Osteoblast (primary cell): ENCODE measurements around the gene COPS3. TPM values are rescaled to one million over a fixed set of nuclear protein-coding genes. Genes with fewer than 3 reads are reported as not detected.

Experiments used
- DNase-seq: peaks from one replicate; pipeline ENCODE4 v3.0.0; 2011; ENCODE audit warnings: low spot score, mixed read lengths; ENCODE audit not compliant: insufficient read length; ENCODE audit errors: missing footprints
- H2AFZ ChIP-seq: 2 replicates; pipeline ENCODE4 v1.6.0; 2011; ENCODE audit warnings: mild to moderate bottlenecking, low read length
- H3K27ac ChIP-seq: 2 replicates; pipeline ENCODE4 v1.5.1; 2011; ENCODE audit warnings: mild to moderate bottlenecking, low read depth, low read length, moderate library complexity
- H3K27me3 ChIP-seq: 2 replicates; pipeline ENCODE4 v1.6.0; 2012; ENCODE audit warnings: mild to moderate bottlenecking, control low read depth, inconsistent platforms, low read length, moderate library complexity; ENCODE audit not compliant: insufficient read depth
- H3K36me3 ChIP-seq: 2 replicates; pipeline ENCODE4 v1.5.1; 2011; ENCODE audit warnings: mild to moderate bottlenecking, low read length, control low read depth, moderate library complexity; ENCODE audit not compliant: insufficient read depth
- H3K4me1 ChIP-seq: 2 replicates; pipeline ENCODE4 v1.5.1; 2011; ENCODE audit warnings: mild to moderate bottlenecking, low read length, control low read depth, moderate library complexity; ENCODE audit not compliant: insufficient read depth
- H3K4me2 ChIP-seq: 2 replicates; pipeline ENCODE4 v1.6.0; 2011; ENCODE audit warnings: mild to moderate bottlenecking, low read length; ENCODE audit not compliant: insufficient read depth
- H3K4me3 ChIP-seq: fragments of 200-600 bp; sonication (generic); 3 replicates; pipeline ENCODE4 v1.5.1; 2012; ENCODE audit warnings: mild to moderate bottlenecking, low read length, inconsistent platforms; ENCODE audit not compliant: insufficient read depth
- H3K79me2 ChIP-seq: 2 replicates; pipeline ENCODE4 v1.6.0; 2012; ENCODE audit warnings: mild to moderate bottlenecking, low read length, control low read depth, inconsistent platforms; ENCODE audit not compliant: insufficient read depth
- H3K9me3 ChIP-seq: 2 replicates; pipeline ENCODE4 v1.5.1; 2011; ENCODE audit warnings: low read depth, low read length, control low read depth
- H4K20me1 ChIP-seq: 2 replicates; pipeline ENCODE4 v1.6.0; 2012; ENCODE audit warnings: mild to moderate bottlenecking, low read length, control low read depth; ENCODE audit not compliant: insufficient read depth
- CTCF ChIP-seq: IDR thresholded peaks from 2 replicates; pipeline ENCODE4 v1.5.1; 2011; ENCODE audit warnings: mild to moderate bottlenecking, low read depth, low read length, moderate library complexity; ENCODE audit errors: extremely low read depth
- total RNA-seq: library from RNA; depleted of rRNA; stranded (reverse); fragments of >200 nt; gene quantifications from 2 replicates; pipeline ENCODE4 v1.2.3, GENCODE V29; 2012

COPS3 gene
- total RNA-seq, 1 donor: 78.5 TPM

- peak overlapping the region; percentile 24 for H3K27ac ChIP-seq
- no peaks in the 10 kb centered on the region for H3K9me3 ChIP-seq
- H2AFZ ChIP-seq: no peak overlapping the region
- H3K27me3 ChIP-seq: no peaks in the 10 kb centered on the region
- peak overlapping the region; percentile 40 for H3K4me2 ChIP-seq
- H3K79me2 ChIP-seq: no peaks in the 10 kb centered on the region
- no peaks in the 10 kb centered on the region for H4K20me1 ChIP-seq
- H3K36me3 ChIP-seq: no peaks in the 10 kb centered on the region
- no peak for DNase-seq
- no peak overlapping the region for H3K4me3 ChIP-seq
- H3K4me1 ChIP-seq: peaks cover 31% of the 10 kb centered on the region
- TF ChIP-seq CTCF: no peak
These were observed 17.1 kb upstream of the COPS3 start for GRCh38 chr17:17298108-17298507.

GRCh38 chr17:17297217-17297616 lies 16.2 kb upstream of the COPS3 start:
- Histone ChIP-seq H2AFZ (no peak overlapping the region), H3K4me1 (peaks cover 31% of the 10 kb centered on the region), H3K27ac (peak overlapping the region; percentile 24), H4K20me1 (no peaks in the 10 kb centered on the region), H3K36me3 (no peaks in the 10 kb centered on the region), H3K79me2 (no peaks in the 10 kb centered on the region), H3K27me3 (no peaks in the 10 kb centered on the region), H3K4me2 (peak overlapping the region; percentile 27), H3K9me3 (no peaks in the 10 kb centered on the region), H3K4me3 (no peak overlapping the region)
- DNase-seq: no peak
- no peak for TF ChIP-seq CTCF

GRCh38 chr17:17295141-17295540 lies 14.1 kb upstream of the COPS3 start:
- no peaks in the 10 kb centered on the region for H3K9me3 ChIP-seq
- H3K4me2 ChIP-seq: no peak overlapping the region
- no peaks in the 10 kb centered on the region for H3K79me2 ChIP-seq
- no peak overlapping the region for H3K4me3 ChIP-seq
- TF ChIP-seq CTCF: no peak
- peaks cover 4% of the 10 kb centered on the region for H3K27me3 ChIP-seq
- no peak overlapping the region for H3K27ac ChIP-seq
- no peaks in the 10 kb centered on the region for H4K20me1 ChIP-seq
- no peak overlapping the region for H2AFZ ChIP-seq
- peaks cover 26% of the 10 kb centered on the region for H3K4me1 ChIP-seq
- no peaks in the 10 kb centered on the region for H3K36me3 ChIP-seq
- DNase-seq: no peak

- Histone ChIP-seq H4K20me1 (no peaks in the 10 kb centered on the region), H3K4me3 (no peak overlapping the region), H3K36me3 (no peaks in the 10 kb centered on the region), H2AFZ (no peak overlapping the region), H3K4me1 (no peaks in the 10 kb centered on the region), H3K79me2 (no peaks in the 10 kb centered on the region), H3K27me3 (peaks cover 4% of the 10 kb centered on the region), H3K4me2 (no peak overlapping the region), H3K9me3 (no peaks in the 10 kb centered on the region), H3K27ac (no peak overlapping the region)
- DNase-seq: no peak
- no peak for TF ChIP-seq CTCF
These were observed 8.7 kb upstream of the COPS3 start for GRCh38 chr17:17289701-17290100.
